HUES6 (cell line): ENCODE results near the gene SWT1.

ENCODE experiments used
- H3K27ac ChIP-seq: 2 replicates; pipeline ENCODE4 v1.7.0; 2013; ENCODE audit warnings: low read depth, mild to moderate bottlenecking, low read length, inconsistent platforms
- H3K27me3 ChIP-seq: 2 replicates; pipeline ENCODE4 v1.6.1; 2013; ENCODE audit warnings: low read length; ENCODE audit not compliant: control insufficient read depth, insufficient read depth
- H3K36me3 ChIP-seq: 2 replicates; pipeline ENCODE4 v1.6.1; 2013; ENCODE audit warnings: low read length; ENCODE audit not compliant: control insufficient read depth, insufficient read depth
- H3K4me1 ChIP-seq: 2 replicates; pipeline ENCODE4 v1.6.1; 2013; ENCODE audit warnings: low read length; ENCODE audit not compliant: control insufficient read depth, insufficient read depth
- H3K4me3 ChIP-seq: 2 replicates; pipeline ENCODE4 v1.5.1; 2013; ENCODE audit warnings: low read depth, low read length
- H3K9ac ChIP-seq: one replicate; pipeline ENCODE4 v1.6.1; 2013; ENCODE audit warnings: mild to moderate bottlenecking, low read length
- H3K9me3 ChIP-seq: 2 replicates; pipeline ENCODE4 v1.6.1; 2013; ENCODE audit warnings: low read depth, low read length; ENCODE audit not compliant: control insufficient read depth, insufficient read depth

SWT1 gene

GRCh38 chr1:185305419-185305818 is 148.5 kb downstream of the SWT1 start:
- H3K27me3 ChIP-seq: no peaks in the 10 kb centered on the region
- no peaks in the 10 kb centered on the region for H3K4me1 ChIP-seq
- no peaks in the 10 kb centered on the region for H3K9me3 ChIP-seq
- peaks cover 99% of the 10 kb centered on the region for H3K36me3 ChIP-seq
- H3K4me3 ChIP-seq: no peak overlapping the region
- no peak overlapping the region for H3K9ac ChIP-seq
- no peak overlapping the region for H3K27ac ChIP-seq

DNA sequence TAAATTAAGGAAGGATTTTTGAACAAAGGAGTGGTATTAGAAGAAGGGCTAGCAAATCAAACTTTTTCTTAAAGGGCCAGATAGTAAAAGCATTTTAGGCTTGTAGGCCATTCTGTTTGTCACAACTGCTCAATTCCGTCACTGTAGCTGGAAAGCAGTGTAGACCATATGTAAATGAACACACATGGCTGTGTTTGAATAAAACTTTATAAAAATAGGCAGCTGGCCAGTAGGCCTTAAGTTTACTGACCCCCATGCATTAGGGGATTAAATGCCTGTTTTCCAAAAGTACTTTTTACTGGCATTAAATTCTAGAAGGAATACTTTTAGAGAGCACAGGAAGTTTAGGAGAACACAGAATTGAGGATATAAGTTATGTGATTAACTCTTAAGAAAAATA is 151.2 kb downstream of the SWT1 start:
- Histone ChIP-seq H3K4me3 (no peak overlapping the region), H3K27me3 (no peaks in the 10 kb centered on the region), H3K4me1 (peaks cover 12% of the 10 kb centered on the region), H3K36me3 (peaks cover 93% of the 10 kb centered on the region), H3K9ac (no peak overlapping the region), H3K9me3 (no peaks in the 10 kb centered on the region), H3K27ac (no peak overlapping the region)

DNA sequence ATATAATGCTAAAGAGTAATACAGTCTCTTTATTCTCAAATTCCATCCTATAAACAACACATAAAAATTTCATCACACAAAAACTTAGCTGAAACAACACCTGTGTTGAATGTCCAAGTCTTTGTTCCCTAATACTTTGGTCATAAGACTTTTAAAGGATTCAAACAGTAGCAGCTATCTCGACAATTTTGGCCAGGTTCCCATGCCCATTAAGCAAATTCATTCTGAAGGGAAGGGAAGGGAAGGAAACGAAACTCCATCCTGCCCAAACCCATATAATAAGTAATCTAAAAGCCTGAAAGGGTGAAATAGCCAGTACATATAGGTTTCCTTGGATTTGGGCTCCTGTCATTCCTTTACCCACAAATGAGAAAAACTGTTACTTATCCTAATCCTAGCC is 152.6 kb downstream of the SWT1 start:
- Histone ChIP-seq H3K4me3 (no peak overlapping the region), H3K27ac (no peak overlapping the region), H3K27me3 (no peaks in the 10 kb centered on the region), H3K9ac (no peak overlapping the region), H3K9me3 (no peaks in the 10 kb centered on the region), H3K4me1 (peaks cover 25% of the 10 kb centered on the region), H3K36me3 (peaks cover 79% of the 10 kb centered on the region)

GRCh38 chr1:185311589-185312225 is 154.7 kb downstream of the SWT1 start:
- Histone ChIP-seq H3K9ac (no peak overlapping the region), H3K36me3 (peaks cover 58% of the 10 kb centered on the region), H3K4me3 (peak overlapping the region; percentile 28; the same call in 1 of the 2 replicates), H3K27ac (no peak overlapping the region), H3K9me3 (no peaks in the 10 kb centered on the region), H3K27me3 (no peaks in the 10 kb centered on the region), H3K4me1 (peaks cover 25% of the 10 kb centered on the region)

GRCh38 chr1:185312361-185313138 is 155.6 kb downstream of the SWT1 start:
- peaks cover 49% of the 10 kb centered on the region for H3K36me3 ChIP-seq
- no peak overlapping the region for H3K9ac ChIP-seq
- H3K27me3 ChIP-seq: no peaks in the 10 kb centered on the region
- H3K4me1 ChIP-seq: peaks cover 26% of the 10 kb centered on the region
- peak overlapping the region; percentile 55; the same call in 1 of the 2 replicates for H3K27ac ChIP-seq
- H3K9me3 ChIP-seq: no peaks in the 10 kb centered on the region
- H3K4me3 ChIP-seq: peak overlapping the region; percentile 100; the same call in 1 of the 2 replicates

DNA sequence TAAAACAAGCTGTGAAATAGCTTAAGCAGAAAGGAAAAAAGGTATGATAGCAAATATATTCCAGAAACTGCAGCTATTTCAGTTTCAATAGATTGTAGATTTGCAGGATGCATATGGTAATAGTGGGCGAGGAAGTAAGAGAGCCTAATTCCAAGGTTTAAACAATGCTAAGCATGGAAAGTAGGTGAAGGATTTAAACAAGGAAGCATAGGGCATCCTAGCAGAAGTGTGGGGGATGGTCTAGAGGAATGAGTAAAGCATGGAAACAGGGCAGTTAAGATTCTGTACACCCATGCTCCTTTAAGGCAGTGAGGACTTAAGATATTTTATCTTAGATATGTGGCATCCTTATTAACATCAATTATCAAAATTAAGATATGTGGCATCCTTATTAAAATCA is 157.4 kb downstream of the SWT1 start:
- Histone ChIP-seq H3K27me3 (no peaks in the 10 kb centered on the region), H3K27ac (no peak overlapping the region), H3K9me3 (no peaks in the 10 kb centered on the region), H3K4me1 (peaks cover 32% of the 10 kb centered on the region), H3K36me3 (peaks cover 31% of the 10 kb centered on the region), H3K4me3 (peak overlapping the region; percentile 100), H3K9ac (peak overlapping the region; percentile 99)

DNA sequence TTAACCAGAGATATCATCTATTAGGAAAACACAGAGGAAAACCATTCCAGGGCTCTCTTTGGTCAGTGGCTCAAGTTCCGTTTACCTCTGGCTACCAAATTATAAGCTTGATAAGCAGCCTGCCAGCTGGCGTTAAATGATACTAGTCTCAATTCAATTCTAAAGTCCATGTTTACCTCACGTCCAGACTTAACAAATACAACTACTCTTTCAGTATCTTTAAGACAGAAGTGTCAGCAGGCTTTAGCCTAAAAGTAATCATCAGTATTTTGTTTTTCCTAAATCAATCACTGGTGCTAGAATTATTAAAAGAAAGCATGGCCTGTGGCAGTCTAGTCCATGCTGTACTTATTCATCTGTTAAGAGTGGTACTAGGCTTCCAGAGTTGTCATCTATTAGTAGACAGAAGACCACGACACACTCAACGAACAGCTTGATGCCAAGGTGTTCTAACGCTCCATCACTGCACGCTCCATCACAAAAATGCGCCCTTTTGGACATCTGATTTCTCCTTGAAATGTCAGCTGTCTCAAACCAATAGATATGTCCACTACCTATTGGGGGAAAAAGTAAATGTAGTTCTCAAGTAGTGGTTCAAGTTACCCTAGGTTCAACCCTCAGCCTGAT is 158.6 kb downstream of the SWT1 start:
- H3K4me3 ChIP-seq: peak overlapping the region; percentile 100
- peaks cover 20% of the 10 kb centered on the region for H3K36me3 ChIP-seq
- no peaks in the 10 kb centered on the region for H3K27me3 ChIP-seq
- H3K4me1 ChIP-seq: peaks cover 32% of the 10 kb centered on the region
- H3K27ac ChIP-seq: peak overlapping the region; percentile 98; the same call in 1 of the 2 replicates
- H3K9ac ChIP-seq: peak overlapping the region; percentile 99
- H3K9me3 ChIP-seq: no peaks in the 10 kb centered on the region

GRCh38 chr1:185316163-185317033 is 159.4 kb downstream of the SWT1 start:
- peak overlapping the region; percentile 98 for H3K27ac ChIP-seq
- H3K4me3 ChIP-seq: peak overlapping the region; percentile 100
- H3K9ac ChIP-seq: peak overlapping the region; percentile 99
- peaks cover 32% of the 10 kb centered on the region for H3K4me1 ChIP-seq
- H3K36me3 ChIP-seq: peaks cover 11% of the 10 kb centered on the region; the same call in 1 of the 2 replicates
- 0 out of 2 replicates have a peak, but pooled peaks cover 2% of the 10 kb centered on the region for H3K9me3 ChIP-seq
- H3K27me3 ChIP-seq: no peaks in the 10 kb centered on the region

- Histone ChIP-seq H3K4me1 (peaks cover 25% of the 10 kb centered on the region), H3K27me3 (no peaks in the 10 kb centered on the region), H3K36me3 (peaks cover 3% of the 10 kb centered on the region; the same call in 1 of the 2 replicates), H3K4me3 (peak within 1 kb of the TSS; percentile 100), H3K9me3 (0 out of 2 replicates have a peak, but pooled peaks cover 2% of the 10 kb centered on the region), H3K9ac (peak within 1 kb of the TSS; percentile 99), H3K27ac (peak within 1 kb of the TSS; percentile 98)
These were observed 160.3 kb downstream of the SWT1 start, which contains the start of gene IVNS1ABP for GRCh38 chr1:185317034-185317885. Gene IVNS1ABP, minus strand, starts transcription at chr1:185317243. Its CDS starts 7,750 bp downstream, at chr1:185309493.
